ENCODE measurements around the gene SERPINE2.

SERPINE2 gene, protein sequence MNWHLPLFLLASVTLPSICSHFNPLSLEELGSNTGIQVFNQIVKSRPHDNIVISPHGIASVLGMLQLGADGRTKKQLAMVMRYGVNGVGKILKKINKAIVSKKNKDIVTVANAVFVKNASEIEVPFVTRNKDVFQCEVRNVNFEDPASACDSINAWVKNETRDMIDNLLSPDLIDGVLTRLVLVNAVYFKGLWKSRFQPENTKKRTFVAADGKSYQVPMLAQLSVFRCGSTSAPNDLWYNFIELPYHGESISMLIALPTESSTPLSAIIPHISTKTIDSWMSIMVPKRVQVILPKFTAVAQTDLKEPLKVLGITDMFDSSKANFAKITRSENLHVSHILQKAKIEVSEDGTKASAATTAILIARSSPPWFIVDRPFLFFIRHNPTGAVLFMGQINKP

DNA sequence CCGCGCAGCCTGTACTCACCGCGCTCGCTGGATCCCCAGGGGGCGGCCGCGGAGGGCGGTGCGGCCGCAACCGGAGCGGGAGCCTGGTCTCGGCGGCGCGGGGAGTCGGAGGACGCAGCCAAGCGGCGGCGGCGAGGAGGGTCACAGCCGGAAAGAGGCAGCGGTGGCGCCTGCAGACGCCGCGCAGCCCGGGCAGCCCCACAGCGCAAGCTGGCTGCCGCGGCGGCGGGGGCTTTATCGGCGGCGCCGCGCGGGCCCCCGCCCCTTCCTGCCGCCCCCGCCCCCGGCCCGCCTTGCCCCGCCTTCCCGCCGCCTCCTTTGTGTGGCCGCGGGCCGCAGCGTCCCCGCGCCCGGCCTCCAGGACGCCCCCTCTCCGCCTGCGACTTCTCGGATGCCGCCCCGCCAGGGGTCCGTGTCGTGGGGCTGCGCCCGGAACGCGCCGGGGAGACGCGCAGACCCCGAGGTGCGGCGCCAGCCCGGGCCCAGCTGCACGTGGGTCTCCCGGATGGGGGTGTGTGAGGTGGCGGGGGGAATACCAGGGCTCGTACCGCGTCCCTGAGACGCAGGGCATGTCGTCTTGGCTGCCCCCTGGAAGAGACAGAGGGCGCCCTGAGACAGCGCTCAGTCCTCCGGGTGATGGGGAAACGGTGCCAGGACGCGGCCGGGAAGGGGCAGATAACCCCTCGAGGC, at the start of gene SERPINE2:
SERPINE2 (minus strand) TSS at position 207 of the 690 bp plus-strand sequence. CDS start 37,386 bp downstream, outside the sequence.
- Histone ChIP-seq H2AFZ (peak within 1 kb of the TSS; percentile 62), H3K79me2 (no peaks in the 10 kb centered on the region), H3K36me3 (ENCODE audit: control insufficient read depth, insufficient read depth, low read length) (no peaks in the 10 kb centered on the region), H3K27ac (no peak within 1 kb of the TSS), H3K4me2 (ENCODE audit: low read length) (peak within 1 kb of the TSS; percentile 76), H3K4me3 (ENCODE audit: low read depth, low read length) (peak within 1 kb of the TSS; percentile 51), H3K9ac (no peak within 1 kb of the TSS), H3K4me1 (peaks cover 3% of the 10 kb centered on the region), H3K9me3 (ENCODE audit: control insufficient read depth, low read length) (no peaks in the 10 kb centered on the region), H3K27me3 (ENCODE audit: control insufficient read depth, insufficient read depth, low read length) (no peaks in the 10 kb centered on the region)
- TF ChIP-seq, protein P1, sequence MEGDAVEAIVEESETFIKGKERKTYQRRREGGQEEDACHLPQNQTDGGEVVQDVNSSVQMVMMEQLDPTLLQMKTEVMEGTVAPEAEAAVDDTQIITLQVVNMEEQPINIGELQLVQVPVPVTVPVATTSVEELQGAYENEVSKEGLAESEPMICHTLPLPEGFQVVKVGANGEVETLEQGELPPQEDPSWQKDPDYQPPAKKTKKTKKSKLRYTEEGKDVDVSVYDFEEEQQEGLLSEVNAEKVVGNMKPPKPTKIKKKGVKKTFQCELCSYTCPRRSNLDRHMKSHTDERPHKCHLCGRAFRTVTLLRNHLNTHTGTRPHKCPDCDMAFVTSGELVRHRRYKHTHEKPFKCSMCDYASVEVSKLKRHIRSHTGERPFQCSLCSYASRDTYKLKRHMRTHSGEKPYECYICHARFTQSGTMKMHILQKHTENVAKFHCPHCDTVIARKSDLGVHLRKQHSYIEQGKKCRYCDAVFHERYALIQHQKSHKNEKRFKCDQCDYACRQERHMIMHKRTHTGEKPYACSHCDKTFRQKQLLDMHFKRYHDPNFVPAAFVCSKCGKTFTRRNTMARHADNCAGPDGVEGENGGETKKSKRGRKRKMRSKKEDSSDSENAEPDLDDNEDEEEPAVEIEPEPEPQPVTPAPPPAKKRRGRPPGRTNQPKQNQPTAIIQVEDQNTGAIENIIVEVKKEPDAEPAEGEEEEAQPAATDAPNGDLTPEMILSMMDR (IDR thresholded peaks at IDR 0.05): no peak

DNA sequence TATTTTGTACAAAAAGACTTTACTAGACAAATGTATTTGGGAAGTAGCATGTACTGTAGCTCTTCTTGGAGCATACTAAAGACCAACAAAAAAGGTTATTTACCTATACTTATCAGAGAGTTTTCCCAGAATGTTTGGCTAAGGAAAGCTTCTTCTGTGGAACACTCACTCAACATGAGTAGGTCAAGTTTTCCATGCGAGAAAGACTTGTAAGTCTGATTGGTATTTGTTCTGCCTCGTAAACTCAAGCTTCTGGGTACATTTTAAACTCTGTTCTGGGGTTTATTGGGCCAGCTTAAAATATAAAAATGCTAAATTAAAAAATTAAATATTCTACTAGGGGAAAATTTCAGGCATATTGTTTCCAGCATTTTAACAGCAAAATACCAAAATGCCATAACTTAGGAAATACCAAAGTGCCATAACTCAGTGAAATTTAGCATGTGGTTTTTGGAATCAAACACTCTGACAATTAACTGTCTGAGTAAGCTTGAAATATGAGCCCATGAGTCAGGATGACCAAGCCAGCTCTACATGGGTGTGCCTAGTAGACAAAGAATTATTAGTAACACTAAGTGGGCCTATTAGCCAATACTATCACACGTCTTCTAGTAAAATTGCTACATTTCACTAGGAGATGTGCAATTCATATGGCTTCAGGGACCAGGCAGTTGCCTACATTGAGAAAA, 47.3 kb upstream of the SERPINE2 start:
- Histone ChIP-seq H3K9me3 (ENCODE audit: control insufficient read depth, low read length) (no peaks in the 10 kb centered on the region), H3K36me3 (ENCODE audit: control insufficient read depth, insufficient read depth, low read length) (no peaks in the 10 kb centered on the region), H3K27me3 (ENCODE audit: control insufficient read depth, insufficient read depth, low read length) (no peaks in the 10 kb centered on the region), H2AFZ (no peak overlapping the region), H3K4me1 (no peaks in the 10 kb centered on the region), H3K9ac (no peak overlapping the region), H3K27ac (no peak overlapping the region), H3K79me2 (no peaks in the 10 kb centered on the region), H3K4me2 (ENCODE audit: low read length) (no peak overlapping the region), H3K4me3 (ENCODE audit: low read depth, low read length) (no peak overlapping the region)
- TF ChIP-seq, protein P1 (IDR thresholded peaks at IDR 0.05): no peak

DNA sequence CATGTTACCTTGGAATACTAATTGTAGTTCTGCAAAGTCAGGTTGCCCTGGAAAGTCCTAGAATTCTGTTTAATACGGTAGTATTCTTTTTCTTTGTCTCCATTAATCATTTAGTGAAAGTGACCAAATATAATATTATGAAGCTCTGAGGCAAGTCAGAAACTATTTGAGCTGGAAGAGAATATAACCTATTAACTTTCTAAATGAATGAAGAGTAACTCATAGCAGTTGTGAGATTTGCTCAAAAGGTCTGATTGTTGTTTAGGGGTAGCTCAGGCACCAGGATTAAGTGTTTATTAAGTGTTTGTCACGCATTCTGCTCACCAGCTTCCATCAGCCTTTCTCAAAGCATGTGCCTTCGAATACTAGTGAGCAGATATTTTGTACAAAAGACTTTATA, 46.7 kb upstream of the SERPINE2 start:
- H3K4me2 ChIP-seq (ENCODE audit: low read length): no peak overlapping the region
- no peak overlapping the region for H2AFZ ChIP-seq
- H3K4me1 ChIP-seq: no peaks in the 10 kb centered on the region
- no peaks in the 10 kb centered on the region for H3K27me3 ChIP-seq (ENCODE audit: control insufficient read depth, insufficient read depth, low read length)
- no peak overlapping the region for H3K9ac ChIP-seq
- TF ChIP-seq, protein P1 (IDR thresholded peaks at IDR 0.05): no peak
- H3K79me2 ChIP-seq: no peaks in the 10 kb centered on the region
- no peaks in the 10 kb centered on the region for H3K9me3 ChIP-seq (ENCODE audit: control insufficient read depth, low read length)
- H3K36me3 ChIP-seq (ENCODE audit: control insufficient read depth, insufficient read depth, low read length): no peaks in the 10 kb centered on the region
- H3K4me3 ChIP-seq (ENCODE audit: low read depth, low read length): no peak overlapping the region
- H3K27ac ChIP-seq: no peak overlapping the region

DNA sequence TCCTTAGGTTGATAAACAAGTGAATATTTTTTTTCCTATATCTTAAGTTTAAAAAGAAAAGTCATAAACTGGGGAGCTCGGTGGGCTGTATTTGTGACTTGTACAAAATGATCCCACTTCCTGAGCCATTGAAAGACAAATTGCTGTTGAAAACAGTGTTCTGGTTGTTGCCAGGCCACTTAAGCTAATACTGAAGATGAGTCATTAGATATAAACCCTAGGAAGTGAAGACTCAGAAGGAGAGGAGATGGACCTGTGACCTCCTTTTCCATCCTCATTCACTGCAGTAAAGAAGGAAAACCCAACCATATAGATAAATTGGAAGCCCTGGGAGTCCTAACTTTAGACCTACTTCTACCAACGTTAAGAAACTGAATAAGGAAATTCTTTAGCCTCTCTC, 46.2 kb upstream of the SERPINE2 start:
- H3K9ac ChIP-seq: no peak overlapping the region
- H3K79me2 ChIP-seq: no peaks in the 10 kb centered on the region
- no peaks in the 10 kb centered on the region for H3K9me3 ChIP-seq (ENCODE audit: control insufficient read depth, low read length)
- TF ChIP-seq, protein P1 (IDR thresholded peaks at IDR 0.05): no peak
- no peak overlapping the region for H3K4me2 ChIP-seq (ENCODE audit: low read length)
- no peak overlapping the region for H3K4me3 ChIP-seq (ENCODE audit: low read depth, low read length)
- H2AFZ ChIP-seq: no peak overlapping the region
- no peaks in the 10 kb centered on the region for H3K36me3 ChIP-seq (ENCODE audit: control insufficient read depth, insufficient read depth, low read length)
- no peaks in the 10 kb centered on the region for H3K27me3 ChIP-seq (ENCODE audit: control insufficient read depth, insufficient read depth, low read length)
- no peak overlapping the region for H3K27ac ChIP-seq
- H3K4me1 ChIP-seq: no peaks in the 10 kb centered on the region
